ENCODE measurements around the gene RAD50. TPM values are rescaled to one million over a fixed set of nuclear protein-coding genes. Genes with fewer than 3 reads are reported as not detected.
"Not testable (repeated sequence)": the region's sequence is repeated elsewhere in the genome, so short reads cannot be mapped to it uniquely, and the experiment has no call there.

The RAD50 gene
- total RNA-seq, 1 donor from 2014 or later: 26.8 TPM

DNA sequence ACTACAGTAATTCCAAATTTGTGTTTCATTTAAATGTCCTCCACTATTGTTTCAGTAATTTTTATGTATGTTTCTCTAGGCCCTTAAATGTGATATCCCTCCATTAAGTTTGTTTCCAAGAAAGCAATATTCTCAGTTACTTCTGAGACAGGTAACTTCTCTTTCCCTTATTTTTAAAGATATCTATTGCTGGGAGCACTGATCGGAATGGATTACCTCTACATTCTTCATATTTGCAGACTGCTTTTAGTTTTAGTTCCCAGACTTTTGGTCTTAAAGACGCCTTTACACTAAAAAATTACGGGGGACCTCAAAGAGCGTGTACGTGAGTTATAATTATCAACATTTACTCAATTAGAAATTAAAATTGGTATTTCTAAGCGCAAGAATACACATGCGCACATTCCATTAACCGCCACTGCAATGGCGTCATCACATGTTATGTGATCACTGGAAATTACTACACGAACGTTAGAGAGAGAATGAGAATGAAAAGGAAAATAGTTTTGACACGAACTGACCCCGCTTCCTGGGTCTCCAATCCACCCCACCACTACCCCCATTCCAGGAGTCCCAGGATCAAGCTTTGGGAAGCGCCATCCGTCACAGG, 519 bp upstream of the RAD50 start:
- intact Hi-C loops (cut with micrococcal nuclease): loop anchor here (1.0 to 5.0 kb wide), 6 partner anchors 59 to 919 kb away; partner anchors contain the start of genes AFF4, FNIP1, KIF3A and RAPGEF6

DNA sequence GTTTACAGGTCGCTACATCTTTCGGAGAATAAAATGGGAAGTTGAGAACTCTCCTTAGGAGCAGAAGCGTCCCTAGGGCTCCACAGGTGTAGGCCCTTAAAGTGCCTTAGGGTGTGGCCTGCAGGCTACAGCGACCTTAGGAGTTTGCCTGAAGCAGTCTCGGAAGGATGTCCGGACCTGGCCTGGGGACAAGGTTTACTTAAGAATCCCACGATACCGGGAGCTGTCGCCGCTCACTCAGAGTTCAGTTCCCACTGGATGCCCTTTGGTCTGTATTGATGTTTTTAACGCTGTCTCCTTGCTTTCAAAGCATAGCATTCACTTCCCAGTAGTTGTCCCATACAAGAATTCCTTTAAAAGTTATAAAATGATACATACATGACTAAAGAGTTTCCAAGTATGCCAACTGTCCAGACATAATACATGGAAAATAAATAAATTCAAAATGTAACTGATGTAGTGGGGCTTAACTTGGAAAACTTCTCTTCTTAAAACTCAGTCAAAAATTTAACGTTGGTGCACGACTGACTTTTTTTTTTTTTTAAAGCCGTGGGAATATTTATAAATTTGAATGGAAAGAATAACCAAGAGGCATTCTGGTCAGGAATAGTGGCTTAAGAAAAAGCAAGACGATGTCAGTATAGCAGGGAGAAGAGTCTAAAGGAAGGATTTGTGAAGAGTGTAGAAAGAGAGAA, 848 bp downstream of the RAD50 start:
- intact Hi-C loops (cut with micrococcal nuclease): loop anchor here (1.0 to 5.0 kb wide), 6 partner anchors 31 to 920 kb away; partner anchors contain the start of genes AFF4, FNIP1 and RAPGEF6

DNA sequence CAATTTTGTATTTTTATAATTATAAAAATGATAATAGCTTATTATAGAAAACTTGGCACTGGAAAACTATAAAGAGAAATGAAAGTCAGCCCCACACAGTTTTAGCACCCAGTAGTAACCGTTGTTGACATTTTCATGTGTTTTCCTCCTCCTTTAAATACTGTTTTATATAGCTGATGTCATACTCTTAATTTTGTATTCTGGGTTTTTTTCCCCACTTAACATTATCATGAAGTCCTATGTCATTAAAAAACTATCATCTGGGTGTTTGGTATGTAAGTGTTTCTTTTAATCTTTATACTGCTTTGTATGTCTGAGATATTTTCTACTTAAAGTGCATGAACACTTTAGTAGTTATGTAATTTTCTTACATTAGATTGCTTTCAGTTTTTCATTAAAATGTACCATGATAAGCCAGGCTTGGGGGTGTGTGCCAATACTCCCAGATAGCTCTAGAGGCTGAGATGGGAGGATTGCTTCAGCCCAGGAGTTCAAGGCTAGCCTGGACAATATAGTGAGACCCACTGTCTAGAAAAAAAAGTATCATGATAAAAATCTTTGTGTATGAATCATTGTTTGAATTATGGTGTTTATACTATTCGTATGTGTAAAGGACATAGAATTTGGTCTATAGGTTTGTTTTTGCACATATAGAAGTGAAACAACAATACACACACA, 2.7 kb downstream of the RAD50 start:
- intact Hi-C loops (cut with micrococcal nuclease): loop anchor here (5.0 kb wide), 2 partner anchors 403 to 922 kb away; partner anchors contain the start of genes AFF4 and RAPGEF6

DNA sequence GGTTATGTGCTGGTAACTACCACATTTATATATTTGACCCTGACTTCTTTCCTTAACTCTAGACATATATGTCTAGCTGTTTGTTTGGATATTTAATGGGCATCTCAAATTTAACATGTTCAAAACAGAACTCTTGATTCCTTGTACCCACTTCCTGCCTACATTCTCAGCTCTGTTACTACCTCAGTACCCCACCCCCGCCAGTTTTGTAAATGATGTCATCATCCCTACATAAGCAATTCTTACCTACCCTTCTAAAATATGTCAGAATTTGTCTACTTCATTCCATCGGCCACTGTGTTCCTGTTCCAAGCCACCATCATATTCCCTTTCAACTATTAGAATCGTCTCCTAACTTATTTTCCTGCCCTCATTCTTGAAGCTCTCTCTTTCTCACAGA, 4.8 kb downstream of the RAD50 start:
- intact Hi-C loops (cut with micrococcal nuclease): no loop called here

DNA sequence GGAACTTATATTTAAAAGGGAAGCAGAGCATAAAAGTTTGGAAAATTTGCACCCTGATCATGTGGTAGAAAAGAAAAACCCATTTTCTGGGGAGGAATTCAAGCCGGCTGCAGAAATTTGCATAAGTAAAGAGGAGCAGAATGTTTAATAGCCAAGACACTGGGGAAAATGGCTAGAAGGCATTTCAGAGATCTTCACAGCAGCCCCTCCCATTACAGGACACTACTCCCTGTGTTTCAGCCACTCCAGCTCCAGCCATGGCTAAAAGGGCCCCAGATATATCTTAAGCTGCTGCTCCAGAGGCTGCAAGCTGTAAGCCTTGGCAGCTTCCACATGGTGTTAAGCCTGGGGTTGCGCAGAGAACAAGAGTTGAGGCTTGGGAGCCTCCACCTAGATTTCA, 7.8 kb downstream of the RAD50 start:
- intact Hi-C loops (cut with micrococcal nuclease): not testable (repeated sequence)

DNA sequence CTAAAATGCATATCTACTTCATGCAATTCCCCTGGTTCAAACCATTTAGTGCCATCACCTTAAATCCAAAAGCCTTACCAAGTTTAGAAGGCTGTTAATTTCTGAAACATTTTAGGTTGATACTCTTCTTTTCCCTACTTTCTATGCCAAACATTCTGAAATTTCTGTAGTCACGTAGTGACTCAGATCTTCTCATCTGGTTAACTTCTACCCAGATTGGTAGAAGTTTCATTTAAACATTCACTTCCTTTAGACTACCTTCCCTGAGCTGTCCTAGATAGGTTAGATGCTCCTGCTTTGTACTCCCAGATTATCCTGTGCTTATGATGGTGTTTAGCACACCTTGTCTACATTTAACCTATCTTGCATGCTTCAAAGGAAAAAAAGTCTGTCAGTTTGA, 9.9 kb downstream of the RAD50 start:
- intact Hi-C loops (cut with micrococcal nuclease): no loop called here

DNA sequence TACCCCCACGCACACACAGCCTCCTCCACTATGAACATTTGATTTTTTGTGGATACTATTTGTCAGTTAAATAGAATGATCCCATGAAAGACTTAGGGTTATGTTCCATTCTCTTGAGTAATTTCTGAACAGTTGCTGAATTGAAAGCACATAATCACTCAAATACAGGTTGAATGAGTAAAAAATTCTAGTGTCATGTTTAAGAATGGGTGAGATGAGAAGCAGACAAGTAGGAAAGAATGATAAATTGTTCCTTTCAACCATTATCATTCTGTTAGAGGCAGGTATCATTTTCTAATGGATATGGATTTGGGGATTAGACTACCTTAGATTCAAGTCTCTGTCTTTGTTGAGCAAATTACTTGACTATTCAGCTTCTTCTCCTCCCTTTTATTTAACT, 19.3 kb downstream of the RAD50 start:
- intact Hi-C loops (cut with micrococcal nuclease): no loop called here

DNA sequence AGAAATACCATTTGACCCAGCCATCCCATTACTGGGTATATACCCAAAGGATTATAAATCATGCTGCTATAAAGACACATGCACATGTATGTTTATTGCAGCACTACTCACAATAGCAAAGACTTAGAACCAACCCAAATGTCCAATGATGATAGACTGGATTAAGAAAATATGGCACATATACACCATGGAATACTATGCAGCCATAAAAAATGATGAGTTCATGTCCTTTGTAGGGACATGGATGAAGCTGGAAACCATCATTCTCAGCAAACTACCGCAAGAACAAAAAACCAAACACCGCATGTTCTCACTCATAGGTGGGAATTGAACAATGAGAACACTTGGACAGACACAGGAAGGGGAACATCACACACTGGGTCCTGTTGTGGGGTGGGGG, 27.8 kb downstream of the RAD50 start:
- intact Hi-C loops (cut with micrococcal nuclease): not testable (repeated sequence)

DNA sequence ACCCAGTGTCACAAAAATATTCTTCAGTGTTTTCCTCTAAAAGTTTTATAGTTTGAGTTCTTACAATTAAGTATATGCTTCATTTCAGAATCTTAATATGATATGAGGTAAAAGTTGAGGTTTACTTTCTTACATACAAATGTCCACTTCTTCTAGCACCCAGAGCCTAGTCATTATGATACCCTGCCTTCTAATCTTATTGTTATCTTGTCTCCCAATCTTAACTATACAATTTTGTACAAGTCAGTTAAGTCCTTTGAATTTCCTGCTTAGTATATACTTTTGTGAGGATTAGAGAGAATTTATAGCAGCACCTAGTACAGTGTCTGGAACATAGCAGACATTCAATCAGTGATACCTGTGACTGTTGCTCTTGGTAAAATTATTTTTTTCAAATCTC, 29.3 kb downstream of the RAD50 start:
- intact Hi-C loops (cut with micrococcal nuclease): no loop called here

DNA sequence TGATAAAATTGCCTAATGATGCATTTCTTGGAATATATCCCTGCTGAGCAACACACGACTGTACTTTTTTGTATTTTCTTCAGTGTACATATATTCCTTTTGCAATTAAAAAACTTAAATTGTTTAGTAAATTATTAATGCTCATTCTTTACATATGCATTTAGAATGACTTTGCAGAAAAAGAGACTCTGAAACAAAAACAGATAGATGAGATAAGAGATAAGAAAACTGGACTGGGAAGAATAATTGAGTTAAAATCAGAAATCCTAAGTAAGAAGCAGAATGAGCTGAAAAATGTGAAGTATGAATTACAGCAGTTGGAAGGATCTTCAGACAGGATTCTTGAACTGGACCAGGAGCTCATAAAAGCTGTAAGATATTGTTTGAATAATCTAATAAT, 32.7 kb downstream of the RAD50 start:
- intact Hi-C loops (cut with micrococcal nuclease): no loop called here

DNA sequence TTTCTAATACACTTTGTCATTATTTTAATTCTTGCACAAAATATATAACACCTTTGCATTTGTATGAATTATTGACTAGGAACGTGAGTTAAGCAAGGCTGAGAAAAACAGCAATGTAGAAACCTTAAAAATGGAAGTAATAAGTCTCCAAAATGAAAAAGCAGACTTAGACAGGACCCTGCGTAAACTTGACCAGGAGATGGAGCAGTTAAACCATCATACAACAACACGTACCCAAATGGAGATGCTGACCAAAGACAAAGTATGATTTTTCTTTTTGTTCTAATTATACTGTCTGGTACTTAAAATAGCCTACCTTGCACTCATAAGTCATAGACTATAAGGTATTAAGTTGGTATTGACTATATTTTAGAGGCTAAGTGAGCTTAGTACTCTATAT, 34.4 kb downstream of the RAD50 start:
- intact Hi-C loops (cut with micrococcal nuclease): loop anchor here (1.0 to 5.0 kb wide), 5 partner anchors 64 to 292 kb away; no protein-coding TSS in a partner anchor

DNA sequence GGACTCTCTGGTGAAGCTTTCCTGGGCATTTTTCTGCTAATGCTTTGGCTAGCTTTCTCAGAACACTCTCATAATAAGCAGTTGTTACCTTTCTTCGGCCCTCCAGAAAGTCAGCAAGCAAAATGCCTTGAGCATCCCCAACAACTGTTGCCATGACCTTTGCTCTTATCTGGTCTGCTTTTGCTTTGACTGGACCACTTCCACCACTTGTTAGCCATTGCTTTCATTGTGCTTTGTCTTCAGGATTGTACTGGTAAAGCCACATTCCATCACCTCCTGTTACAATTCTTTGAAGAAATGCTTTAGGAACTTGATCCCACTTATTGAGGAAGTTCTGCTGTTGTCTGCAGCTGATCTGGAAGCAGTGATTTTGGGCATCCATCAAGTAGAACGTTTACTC, 35.7 kb downstream of the RAD50 start:
- intact Hi-C loops (cut with micrococcal nuclease): loop anchor here (5.0 kb wide), 1 partner anchor 65 kb away; no protein-coding TSS in a partner anchor

DNA sequence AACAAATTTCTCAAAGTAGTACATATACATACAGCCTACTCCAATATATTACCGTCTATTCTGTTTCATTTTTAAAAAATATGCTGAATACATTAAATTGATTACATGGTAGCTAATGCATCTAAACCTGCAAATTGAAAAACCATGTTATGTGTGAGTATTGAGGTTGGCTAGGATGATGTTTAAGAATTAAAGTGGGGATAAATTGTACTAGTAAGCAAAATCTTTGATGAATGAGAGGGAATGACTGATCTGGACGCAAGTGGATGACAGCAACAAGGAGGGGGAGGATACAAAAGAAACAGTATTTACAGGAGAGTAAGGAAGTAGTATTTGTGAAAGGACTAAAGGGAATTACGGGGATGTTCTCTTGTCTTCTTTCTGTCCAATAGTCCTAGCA, 37.4 kb downstream of the RAD50 start:
- intact Hi-C loops (cut with micrococcal nuclease): loop anchor here (5.0 kb wide), 1 partner anchor 67 kb away; no protein-coding TSS in a partner anchor

DNA sequence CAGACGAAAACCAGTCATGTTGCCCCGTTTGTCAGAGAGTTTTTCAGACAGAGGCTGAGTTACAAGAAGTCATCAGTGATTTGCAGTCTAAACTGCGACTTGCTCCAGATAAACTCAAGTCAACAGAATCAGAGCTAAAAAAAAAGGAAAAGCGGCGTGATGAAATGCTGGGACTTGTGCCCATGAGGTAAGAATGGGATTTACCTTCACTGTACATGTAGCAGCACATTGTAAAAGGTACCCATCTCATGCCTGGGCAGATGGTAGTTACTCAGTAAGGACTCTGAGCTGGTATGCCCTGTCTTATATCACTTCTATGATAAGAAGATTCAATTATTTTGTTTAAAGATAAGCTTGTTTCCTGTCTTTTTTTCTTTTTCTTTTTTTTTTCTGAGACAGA, 38.8 kb downstream of the RAD50 start:
- intact Hi-C loops (cut with micrococcal nuclease): no loop called here

DNA sequence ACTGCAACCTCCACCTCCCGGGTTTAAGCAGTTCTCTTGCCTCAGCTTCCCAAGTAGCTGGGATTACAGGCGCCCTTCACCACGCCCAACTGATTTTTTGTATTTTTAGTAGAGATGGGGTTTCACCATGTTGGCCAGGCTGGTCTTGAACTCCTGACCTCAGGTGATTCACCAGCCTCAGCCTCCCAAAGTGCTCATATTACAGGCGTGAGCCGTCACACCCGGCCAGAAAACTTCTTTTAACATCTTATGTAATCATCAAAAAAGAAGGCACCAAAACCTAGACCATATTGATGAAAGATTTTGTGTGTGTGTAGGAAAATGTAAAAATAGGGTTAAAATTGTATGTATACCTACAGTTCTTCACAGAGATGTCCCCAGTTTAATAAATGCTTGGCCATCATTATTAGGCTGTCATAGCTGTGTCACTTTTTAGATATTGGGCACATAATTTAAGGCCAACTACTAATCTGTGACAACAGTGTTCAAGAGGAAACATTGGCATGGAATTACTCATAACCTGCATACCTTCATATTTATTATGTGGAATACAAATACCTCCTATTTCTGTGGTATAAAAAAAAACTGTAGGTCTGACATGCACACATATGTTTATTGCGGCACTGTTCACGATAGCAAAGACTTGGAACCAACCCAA, 44.4 kb downstream of the RAD50 start:
- intact Hi-C loops (cut with micrococcal nuclease): no loop called here

DNA sequence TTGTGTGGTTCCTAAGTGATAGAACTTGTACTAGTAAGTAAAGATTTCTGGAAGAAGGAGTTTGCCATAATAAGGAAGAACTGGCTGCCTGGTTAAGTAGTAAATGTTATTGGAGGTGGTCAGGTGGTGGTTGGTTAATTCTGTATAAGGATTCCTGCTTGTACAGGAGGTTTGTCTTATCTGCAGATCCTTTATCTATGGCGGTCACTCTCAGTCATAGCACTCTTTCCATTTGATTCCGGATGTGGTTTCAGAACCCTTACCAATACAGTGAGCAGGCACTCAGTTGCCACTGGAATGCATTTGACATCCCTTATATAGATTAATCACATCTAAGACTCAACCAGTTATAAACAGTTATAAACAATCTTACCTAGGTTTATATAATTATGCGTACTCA, 50.3 kb downstream of the RAD50 start:
- intact Hi-C loops (cut with micrococcal nuclease): no loop called here

DNA sequence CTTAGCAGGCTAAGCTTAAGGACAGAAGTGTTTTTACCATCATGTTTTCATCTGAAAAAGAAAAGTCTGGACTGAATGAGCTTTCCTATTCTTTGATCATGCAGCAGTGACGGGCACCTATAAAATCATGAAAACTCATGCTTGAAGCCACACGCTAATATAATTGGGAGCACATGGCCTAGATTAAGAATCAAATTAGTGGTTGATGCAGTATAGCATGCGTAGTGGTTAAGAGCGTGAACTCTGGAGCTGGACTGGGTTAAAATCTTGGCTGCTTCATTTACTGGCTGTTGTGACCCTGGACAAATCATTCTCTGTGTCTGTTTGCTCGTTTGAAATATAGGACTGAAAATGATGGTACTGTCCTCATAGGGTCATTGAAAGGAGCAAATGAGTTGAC, 51.3 kb downstream of the RAD50 start:
- intact Hi-C loops (cut with micrococcal nuclease): no loop called here

DNA sequence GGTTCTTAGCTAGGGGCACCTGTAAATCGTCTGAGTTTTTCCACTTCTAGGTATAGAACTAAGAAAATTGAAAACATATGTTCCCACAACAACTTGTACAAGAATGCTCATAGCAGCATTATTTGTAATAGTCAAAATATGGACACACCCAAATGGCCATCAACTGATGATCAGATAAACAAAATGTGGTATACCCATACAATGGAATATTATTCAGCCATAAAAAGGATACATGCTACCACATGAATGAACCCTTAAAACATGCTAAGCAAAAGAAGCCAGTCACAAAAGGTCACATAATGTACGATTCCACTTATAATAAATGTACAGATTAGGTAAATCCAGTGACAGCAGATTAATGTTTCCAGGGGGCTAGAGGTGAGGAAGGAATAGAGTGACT, 55.2 kb downstream of the RAD50 start:
- intact Hi-C loops (cut with micrococcal nuclease): no loop called here

DNA sequence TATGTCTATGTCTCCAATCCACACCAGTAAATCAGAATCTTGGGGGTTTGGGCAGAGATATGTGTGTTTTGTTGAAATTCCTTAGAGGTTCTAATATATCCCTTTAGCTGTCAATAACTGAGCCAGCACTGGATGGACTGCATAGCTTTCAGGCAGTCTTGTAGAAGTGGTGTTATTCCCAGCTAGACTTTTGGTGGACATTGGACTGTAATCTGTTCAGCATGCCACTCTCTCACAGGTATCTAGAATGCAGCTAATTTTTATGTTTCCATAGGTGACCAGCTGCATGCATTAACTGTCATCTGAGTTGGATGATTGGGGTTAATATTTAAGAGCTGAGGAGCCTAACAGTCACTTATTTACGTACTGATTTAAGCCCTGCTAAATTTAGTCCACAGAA, 56.1 kb downstream of the RAD50 start:
- intact Hi-C loops (cut with micrococcal nuclease): no loop called here

DNA sequence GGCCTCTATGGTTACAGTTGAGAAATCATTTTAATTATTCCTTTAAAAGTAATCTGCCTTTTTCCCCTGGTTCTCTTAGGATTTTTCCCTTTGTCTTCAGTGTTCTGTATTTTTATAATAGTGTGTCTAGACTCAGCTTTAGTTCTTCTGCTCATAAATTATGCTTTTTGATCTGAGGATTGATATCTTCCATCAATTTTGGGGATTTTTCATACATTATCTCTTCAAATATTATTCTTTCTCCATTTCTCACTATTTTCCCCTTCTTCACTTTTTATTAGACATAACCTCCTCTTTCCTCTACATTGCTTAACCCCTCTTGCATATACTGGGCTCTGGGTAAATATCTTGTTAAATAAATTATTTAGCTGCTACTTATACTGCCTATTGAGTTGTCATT, 64.9 kb downstream of the RAD50 start:
- intact Hi-C loops (cut with micrococcal nuclease): no loop called here

DNA sequence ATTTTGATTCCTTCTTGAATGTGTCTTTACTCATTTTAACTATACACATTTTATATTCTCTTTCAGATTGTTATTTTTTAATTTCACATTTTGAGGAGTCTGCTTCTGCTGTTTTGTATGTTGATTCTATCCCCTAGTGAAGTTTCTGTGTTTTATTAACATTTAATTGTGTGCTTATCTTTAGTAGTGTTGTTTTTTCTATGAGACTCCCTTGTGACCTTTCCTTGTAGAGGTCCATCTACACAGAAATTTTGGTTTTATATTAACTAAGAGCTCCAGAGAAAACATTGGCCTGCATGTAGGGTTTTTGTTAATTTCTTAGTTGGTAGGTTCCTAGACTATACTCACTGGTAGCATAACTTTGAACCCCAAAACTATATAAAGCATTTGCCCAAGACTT, 65.8 kb downstream of the RAD50 start:
- intact Hi-C loops (cut with micrococcal nuclease): no loop called here

DNA sequence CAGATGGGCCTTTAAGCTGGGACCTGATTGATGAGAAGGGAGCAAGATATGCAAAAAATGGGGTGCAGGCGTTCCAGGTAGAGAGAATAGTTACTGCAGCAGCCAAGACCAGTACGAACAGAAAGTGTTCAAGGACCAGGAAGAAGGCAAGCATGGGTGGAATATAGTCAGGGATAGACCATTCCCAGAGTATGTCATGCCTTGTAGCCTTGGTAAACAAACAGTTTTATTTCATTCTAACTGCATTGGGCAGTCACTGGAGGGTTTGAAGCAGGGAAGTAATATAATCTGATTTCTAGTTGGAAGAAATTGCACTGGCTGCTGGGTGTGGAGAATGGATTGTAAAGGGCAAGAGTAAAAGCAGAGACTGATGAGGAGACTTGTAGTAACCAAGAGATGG, 70.7 kb downstream of the RAD50 start:
- intact Hi-C loops (cut with micrococcal nuclease): no loop called here
